GM12864 (cell line): ENCODE results near the gene ZDHHC8.
A peak's percentile ranks its signal among the peaks of the same experiment; 100 is the strongest.

Experiments
- DNase-seq: peaks from one replicate; pipeline ENCODE4 v3.0.0-alpha.2; 2011; ENCODE audit warnings: low read depth
- H3K4me3 ChIP-seq: 2 replicates; pipeline ENCODE4 v1.5.1; 2011; ENCODE audit warnings: mild to moderate bottlenecking, low read depth, low read length, control low read depth
- TF ChIP-seq, protein P1 (sequence below): IDR thresholded peaks from 2 replicates; pipeline ENCODE4 v1.5.1; 2011; ENCODE audit warnings: low read depth, mild to moderate bottlenecking, moderate library complexity, low read length, control low read depth, inconsistent platforms; ENCODE audit errors: missing control alignments

The ZDHHC8 gene

DNA sequence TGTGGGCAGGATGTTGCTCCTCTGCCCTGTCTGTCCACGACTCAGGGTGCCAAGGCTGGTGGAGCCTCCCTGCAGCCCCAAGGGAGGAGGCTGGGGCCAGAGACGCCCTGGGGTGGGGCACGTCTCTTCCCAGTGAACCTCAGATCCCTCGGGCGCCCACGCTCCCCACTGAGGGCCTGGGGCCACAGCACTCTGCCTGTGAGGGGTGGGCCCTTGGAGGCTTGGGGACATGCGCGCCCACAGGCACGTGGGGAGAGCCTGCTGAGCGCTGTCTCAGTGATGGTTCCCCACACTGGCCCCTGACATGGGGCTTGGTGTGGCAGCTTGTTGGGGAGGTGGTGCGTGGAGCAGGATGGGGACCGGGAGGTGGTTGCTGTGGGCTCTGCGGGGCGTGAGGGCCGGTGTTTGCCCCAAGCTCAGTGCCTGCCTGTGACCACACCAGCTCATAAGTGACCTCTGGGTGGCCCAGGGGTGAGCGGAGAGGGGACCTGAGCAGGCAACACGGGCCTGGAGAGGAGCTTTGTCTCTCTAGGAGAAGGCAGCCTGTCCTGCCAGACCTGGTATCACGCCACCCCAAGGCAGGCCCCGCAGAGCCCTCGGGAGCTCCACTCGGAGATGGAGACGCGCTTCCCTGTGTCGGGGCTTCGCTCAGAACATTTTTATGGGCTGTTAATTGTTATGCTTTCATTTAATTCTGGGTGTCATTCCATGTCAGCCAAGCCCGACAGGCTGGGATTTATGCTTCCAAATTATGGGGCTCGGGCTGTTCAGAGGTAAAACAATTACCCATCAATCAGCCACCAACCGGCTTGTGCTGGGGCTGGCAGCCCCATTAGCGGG, 46.7 kb downstream of the ZDHHC8 start:
- DNase-seq, result no peak
- TF ChIP-seq, protein P1, sequence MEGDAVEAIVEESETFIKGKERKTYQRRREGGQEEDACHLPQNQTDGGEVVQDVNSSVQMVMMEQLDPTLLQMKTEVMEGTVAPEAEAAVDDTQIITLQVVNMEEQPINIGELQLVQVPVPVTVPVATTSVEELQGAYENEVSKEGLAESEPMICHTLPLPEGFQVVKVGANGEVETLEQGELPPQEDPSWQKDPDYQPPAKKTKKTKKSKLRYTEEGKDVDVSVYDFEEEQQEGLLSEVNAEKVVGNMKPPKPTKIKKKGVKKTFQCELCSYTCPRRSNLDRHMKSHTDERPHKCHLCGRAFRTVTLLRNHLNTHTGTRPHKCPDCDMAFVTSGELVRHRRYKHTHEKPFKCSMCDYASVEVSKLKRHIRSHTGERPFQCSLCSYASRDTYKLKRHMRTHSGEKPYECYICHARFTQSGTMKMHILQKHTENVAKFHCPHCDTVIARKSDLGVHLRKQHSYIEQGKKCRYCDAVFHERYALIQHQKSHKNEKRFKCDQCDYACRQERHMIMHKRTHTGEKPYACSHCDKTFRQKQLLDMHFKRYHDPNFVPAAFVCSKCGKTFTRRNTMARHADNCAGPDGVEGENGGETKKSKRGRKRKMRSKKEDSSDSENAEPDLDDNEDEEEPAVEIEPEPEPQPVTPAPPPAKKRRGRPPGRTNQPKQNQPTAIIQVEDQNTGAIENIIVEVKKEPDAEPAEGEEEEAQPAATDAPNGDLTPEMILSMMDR, result no peak
- no peak overlapping the region for H3K4me3 ChIP-seq

DNA sequence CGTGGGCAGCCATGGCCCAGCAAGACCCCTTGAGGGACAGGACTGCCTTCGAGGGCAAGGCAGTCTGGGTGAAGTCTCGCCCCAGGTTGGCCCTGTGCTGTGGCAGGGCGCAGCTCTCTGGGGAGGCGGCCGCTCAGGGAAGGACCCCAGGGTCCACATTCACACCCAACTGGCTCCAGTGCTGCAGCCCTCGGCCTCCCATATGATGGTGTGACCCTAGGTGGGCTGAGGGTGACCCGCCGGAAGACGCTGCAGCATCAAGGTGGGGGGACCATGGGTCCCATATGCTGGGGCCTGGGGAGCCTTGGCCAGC, 47.3 kb downstream of the ZDHHC8 start:
- TF ChIP-seq, protein P1, result no peak
- no peak overlapping the region for H3K4me3 ChIP-seq

DNA sequence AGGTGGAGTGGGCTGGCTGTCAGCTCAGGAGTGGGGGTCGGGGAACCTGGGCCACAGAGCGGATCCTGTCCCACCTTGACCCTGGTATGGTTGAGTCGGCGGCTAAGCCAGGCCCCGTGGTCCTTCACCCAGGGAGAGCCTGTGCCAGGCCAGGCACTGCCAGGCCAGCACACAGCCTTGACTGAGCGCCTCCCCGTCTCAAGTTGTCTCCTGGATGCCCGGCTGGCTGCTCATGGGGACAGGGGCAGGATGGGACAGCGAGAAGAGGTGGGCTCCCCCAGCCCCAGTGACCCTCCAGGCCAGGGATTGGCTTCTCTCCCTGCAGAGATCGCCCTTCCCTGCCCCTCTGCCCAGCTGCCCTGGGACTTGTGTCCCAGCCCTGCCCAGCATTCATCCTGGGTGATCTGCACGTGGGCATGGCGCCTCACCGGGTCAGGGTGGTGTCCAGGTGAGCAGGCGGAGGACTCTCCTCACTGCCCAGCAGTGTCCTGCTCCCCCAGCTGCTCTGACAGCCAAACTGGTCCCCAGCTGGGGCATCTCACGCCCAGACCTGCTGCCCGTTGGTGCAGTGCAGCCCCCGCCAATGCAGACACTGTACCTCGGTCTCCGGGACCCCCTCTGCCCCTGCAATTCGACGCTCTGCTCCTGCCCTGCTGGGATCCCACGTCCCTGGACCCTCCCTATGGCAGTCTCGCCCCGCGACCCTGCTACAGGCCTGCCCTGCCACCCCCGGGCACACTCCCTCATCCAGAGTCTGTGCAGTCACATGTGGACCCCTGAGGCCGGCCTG, 48.0 kb downstream of the ZDHHC8 start:
- TF ChIP-seq, protein P1, result no peak
- DNase-seq, result no peak
- no peak overlapping the region for H3K4me3 ChIP-seq

More for the DNA sequence above, 47.3 kb downstream of the ZDHHC8 start:
- DNase-seq, result no peak

DNA sequence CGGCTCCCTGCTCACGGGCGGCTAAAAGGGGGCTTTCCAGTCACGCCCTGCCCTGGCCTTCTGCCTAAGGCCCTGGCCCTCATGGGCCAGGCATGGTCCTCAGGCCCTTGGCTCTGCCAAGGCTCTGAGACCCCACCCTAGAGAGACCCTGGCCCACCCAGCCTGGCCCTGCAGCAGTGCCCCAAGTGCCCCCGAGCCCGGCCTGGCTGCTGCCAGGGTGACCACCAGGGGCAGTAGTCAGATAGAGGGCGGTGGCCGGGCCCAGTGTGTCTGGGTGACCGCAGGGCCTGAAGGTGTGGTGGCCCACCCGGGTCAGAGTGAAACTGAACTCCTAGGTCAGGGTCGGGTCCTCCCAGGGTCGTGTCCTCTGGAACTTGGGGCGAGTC, 48.6 kb downstream of the ZDHHC8 start:
- no peak for DNase-seq
- TF ChIP-seq, protein P1, result peak; percentile 24
- H3K4me3 ChIP-seq, result no peak overlapping the region

DNA sequence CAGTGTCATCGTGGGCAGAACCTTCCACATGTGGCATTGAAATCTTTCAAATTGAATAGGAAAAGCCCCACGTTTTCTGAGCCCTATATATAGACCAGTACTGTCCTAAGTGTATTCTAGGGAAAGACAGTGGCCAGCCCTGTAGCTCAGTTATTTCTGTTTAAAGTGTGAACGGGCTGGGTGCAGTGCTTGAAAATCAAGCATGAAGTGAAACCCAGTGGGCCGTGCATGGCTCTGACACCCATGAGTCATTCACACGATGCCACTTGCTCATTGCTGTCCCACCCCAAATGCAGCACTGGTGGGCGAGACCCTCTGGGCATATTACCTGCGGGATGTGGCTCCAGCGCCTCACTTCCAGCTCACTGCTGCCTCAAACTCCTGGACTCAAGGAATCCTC, 49.0 kb downstream of the ZDHHC8 start:
- H3K4me3 ChIP-seq, result no peak overlapping the region
- TF ChIP-seq, protein P1, result no peak
- DNase-seq, result no peak

DNA sequence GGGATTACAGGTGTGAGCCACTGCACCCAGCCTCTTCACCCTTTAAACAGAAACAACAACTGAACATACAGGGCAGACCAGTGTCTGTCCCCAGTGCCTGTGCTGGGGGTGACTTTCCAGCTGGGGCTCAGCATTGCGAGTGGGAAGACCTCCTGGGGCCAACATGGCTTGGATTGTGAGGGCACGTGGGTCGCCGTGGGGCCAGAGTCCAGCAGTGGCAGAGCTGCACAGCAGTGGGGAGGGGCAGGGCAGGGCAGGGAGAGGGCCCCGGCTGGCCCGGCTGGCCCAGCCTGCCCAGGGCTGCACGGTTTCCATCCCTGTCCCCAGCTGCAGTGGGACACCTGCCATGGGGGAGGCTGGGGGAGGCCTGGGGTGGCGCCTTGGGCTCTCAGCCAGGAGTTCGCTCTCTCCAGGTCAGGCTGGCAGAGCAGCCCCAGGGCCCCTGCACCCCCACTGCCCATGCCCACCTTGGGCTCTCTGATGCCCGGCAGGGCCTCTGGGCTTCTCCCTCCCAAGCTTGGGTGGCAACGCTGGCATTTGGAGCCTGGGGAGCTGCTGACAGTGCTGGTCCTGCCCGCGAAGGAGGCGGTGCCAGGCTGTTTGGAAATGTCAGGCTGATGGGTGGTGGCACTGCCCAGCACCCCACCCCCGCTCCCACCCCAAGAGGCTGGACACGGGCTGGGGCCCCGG, 49.7 kb downstream of the ZDHHC8 start:
- TF ChIP-seq, protein P1, result no peak
- no peak for DNase-seq
- no peak overlapping the region for H3K4me3 ChIP-seq
